Neural progenitor cell (in vitro differentiated cells): Measurements from ENCODE around the gene UBR4.

Source experiments
- EZH2phosphoT487 ChIP-seq: fragments of 200-600 bp; sonication (generic); IDR thresholded peaks from 2 replicates; pipeline ENCODE4 v1.6.1; 2017; ENCODE audit warnings: antibody characterized with exemption
- TF ChIP-seq, protein P1 (sequence below): fragments of 200-600 bp; sonication (generic); IDR thresholded peaks from 2 replicates; pipeline ENCODE4 v1.5.1; 2017; ENCODE audit warnings: antibody characterized with exemption, mild to moderate bottlenecking

DNA sequence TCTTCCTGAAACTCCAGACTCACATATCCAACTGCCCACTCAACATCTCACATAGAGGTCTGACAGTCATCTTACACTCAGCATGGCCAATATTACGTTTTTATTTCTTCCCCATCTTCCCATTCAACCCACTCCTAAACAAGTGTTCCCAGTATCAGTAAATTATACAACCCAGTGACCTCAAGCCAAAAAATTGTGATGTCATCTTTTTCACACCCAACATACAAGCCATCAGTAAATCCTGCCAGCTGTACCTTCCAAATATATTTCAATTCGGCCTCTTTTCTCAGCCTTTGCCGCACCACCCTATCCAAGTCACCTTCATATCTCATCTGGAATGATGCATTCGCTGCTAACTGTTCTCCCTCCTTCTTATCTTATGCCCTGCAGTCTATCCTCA, 19.6 kb downstream of the UBR4 start:
- TF ChIP-seq, protein P1, sequence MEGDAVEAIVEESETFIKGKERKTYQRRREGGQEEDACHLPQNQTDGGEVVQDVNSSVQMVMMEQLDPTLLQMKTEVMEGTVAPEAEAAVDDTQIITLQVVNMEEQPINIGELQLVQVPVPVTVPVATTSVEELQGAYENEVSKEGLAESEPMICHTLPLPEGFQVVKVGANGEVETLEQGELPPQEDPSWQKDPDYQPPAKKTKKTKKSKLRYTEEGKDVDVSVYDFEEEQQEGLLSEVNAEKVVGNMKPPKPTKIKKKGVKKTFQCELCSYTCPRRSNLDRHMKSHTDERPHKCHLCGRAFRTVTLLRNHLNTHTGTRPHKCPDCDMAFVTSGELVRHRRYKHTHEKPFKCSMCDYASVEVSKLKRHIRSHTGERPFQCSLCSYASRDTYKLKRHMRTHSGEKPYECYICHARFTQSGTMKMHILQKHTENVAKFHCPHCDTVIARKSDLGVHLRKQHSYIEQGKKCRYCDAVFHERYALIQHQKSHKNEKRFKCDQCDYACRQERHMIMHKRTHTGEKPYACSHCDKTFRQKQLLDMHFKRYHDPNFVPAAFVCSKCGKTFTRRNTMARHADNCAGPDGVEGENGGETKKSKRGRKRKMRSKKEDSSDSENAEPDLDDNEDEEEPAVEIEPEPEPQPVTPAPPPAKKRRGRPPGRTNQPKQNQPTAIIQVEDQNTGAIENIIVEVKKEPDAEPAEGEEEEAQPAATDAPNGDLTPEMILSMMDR: no peak
- no peak for TF ChIP-seq EZH2phosphoT487
